ENCODE results near the gene H19. TPM values are rescaled to one million over a fixed set of nuclear protein-coding genes. Genes with fewer than 3 reads are reported as not detected.

The H19 gene
- polyA plus RNA-seq, 1 of the 3 experiments (the other 2 are of a cell fraction), result 3.7 TPM

DNA sequence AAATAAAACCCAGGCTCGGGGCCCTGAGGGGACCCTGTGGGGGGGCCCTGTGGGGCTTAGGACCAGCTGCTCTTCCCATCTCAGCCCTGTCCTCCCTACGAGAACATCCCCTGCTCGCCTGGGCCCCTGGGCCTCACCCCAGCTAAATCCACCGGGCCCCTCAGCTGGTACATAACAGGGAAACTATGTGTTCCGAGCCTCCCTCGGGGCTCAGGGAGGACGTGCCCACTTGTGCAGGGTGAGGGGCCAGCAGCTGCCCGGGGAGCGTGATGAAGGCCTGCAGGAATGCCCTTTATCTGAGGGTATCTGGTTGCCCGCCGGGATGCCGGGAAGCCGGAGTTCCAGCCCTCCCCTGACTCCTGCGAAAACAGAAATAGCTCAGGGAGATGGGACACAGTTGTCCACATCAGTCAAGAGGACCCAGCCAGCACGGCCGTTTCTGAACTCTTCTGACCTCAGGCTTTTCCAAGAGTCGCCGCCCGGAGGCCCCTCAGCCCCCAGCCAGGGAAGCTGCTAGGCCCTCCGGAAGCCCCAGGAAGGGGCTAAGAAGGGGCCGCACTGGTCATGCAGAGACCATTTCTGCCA is 29.9 kb downstream of the H19 start (continued):
- TF ChIP-seq FOXJ3 (CRISPR knock-in tag; IDR thresholded peaks at IDR 0.05) (no peak), FOSL2 (IDR thresholded peaks at IDR 0.05; ENCODE audit: borderline replicate concordance, low read depth) (no peak), ELF1 (IDR thresholded peaks at IDR 0.05) (no peak)

DNA sequence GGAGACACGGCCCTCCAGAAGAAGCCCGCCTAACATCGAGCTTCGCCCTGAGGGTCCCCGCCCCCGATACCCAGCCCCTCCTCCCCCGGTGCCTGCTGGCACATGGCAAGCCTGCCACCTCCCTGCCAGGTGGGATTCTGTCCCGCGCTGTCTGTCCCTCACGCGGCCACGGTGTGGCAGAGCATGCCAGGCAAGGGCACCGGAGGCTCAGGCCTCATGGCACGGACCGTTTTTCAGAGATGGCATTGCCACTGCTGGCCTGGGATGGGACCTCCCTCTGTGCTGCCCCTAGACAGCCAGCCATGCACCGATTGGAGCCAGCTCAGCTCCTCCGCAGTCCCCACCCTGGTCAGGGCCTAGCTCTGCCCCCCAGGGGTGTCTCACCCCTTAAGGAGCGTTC is 31.1 kb downstream of the H19 start:
- Histone ChIP-seq H3K4me1 (ENCODE audit: control insufficient read depth in 1 of 2, insufficient read depth in 2 of 2, low read depth in 1 of 2, low read length in 1 of 2) (no peaks in the 10 kb centered on the region), H3K27me3 (ENCODE audit: insufficient read depth) (no peaks in the 10 kb centered on the region), H3K36me3 (replicated peaks in 1 of 2; ENCODE audit: control insufficient read depth in 1 of 2, insufficient read depth in 2 of 2, low read length in 1 of 2) (no peaks in the 10 kb centered on the region), H3K9me3 (no peaks in the 10 kb centered on the region), H3K4me2 (no peak overlapping the region), H4K20me1 (ENCODE audit: insufficient read depth) (no peaks in the 10 kb centered on the region), H3F3A (replicated peaks; ENCODE audit: insufficient read depth) (no peaks in the 10 kb centered on the region), H3K4me3 (ENCODE audit: low read depth in 2 of 2, low read length in 1 of 2) (no peak overlapping the region), H3K9ac (no peak overlapping the region), H3K27ac (ENCODE audit: low read depth in 2 of 2, low read length in 1 of 2) (no peak overlapping the region), H3K9me2 (no peaks in the 10 kb centered on the region), H3K79me2 (ENCODE audit: insufficient read depth) (no peaks in the 10 kb centered on the region), H2AFZ (ENCODE audit: low read depth) (no peak overlapping the region)
- CTCF ChIA-PET, result interaction anchor here (0.6 to 4.3 kb wide), 12 partner anchors 11 to 327 kb away, joined by 3 to 33 read pairs (median 5); partner anchors contain the start of genes H19, MRPL23, SYT8 and TH
- WGBS (ENCODE audit: low lambda C conversion rate), result no CpG with 5 or more reads among the region's 18 CpGs
- no peak for DNase-seq
- no peak for TF ChIP-seq SMC3 (IDR thresholded peaks at IDR 0.05; ENCODE audit: low read depth, low read length)
- TF ChIP-seq TAF1 (IDR thresholded peaks at IDR 0.05; ENCODE audit: borderline replicate concordance, low read depth, low read length), result no peak
- TF ChIP-seq, protein P1, sequence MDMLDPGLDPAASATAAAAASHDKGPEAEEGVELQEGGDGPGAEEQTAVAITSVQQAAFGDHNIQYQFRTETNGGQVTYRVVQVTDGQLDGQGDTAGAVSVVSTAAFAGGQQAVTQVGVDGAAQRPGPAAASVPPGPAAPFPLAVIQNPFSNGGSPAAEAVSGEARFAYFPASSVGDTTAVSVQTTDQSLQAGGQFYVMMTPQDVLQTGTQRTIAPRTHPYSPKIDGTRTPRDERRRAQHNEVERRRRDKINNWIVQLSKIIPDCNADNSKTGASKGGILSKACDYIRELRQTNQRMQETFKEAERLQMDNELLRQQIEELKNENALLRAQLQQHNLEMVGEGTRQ (IDR thresholded peaks at IDR 0.05; ENCODE audit: borderline replicate concordance, low read depth, low read length), result no peak
- no peak for TF ChIP-seq RAD21 (IDR thresholded peaks at IDR 0.05; ENCODE audit: low read length)
- no peak for TF ChIP-seq GATA2 (CRISPR knock-in tag; IDR thresholded peaks at IDR 0.05)
- no peak for TF ChIP-seq NRF1 (IDR thresholded peaks at IDR 0.05; ENCODE audit: low read depth, low read length)
- no peak for TF ChIP-seq ELF1 (IDR thresholded peaks at IDR 0.05)
- POLR2A ChIA-PET, result interaction anchor here (1.1 to 2.2 kb wide), 4 partner anchors 10 to 31 kb away, joined by 3 to 7 read pairs (median 5); partner anchors contain the start of gene H19

DNA sequence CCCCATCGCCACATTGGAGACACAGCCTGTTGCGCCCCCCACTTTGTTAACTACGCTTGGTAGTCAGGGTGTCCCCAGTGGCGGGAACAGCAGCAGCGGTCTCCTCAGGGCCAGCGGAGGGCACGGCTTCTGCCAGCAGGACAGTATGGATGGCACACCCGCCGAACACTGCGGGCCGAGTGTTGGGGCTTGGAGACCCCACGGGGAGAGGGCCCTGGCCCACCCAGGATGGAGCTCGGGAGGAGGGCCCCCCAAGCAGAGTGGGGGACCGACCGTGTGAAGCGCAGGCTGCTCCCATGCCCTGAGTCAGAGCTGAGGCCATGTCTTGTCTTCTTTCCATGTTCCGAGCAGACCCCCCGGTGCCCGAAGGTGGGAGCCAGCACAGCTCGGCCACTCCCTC is 32.7 kb downstream of the H19 start:
- Histone ChIP-seq H3K27me3 (ENCODE audit: insufficient read depth) (no peaks in the 10 kb centered on the region), H3K79me2 (ENCODE audit: insufficient read depth) (no peaks in the 10 kb centered on the region), H3K36me3 (replicated peaks in 1 of 2; ENCODE audit: control insufficient read depth in 1 of 2, insufficient read depth in 2 of 2, low read length in 1 of 2) (no peaks in the 10 kb centered on the region), H2AFZ (ENCODE audit: low read depth) (no peak overlapping the region), H3K27ac (ENCODE audit: low read depth in 2 of 2, low read length in 1 of 2) (no peak overlapping the region), H4K20me1 (ENCODE audit: insufficient read depth) (no peaks in the 10 kb centered on the region), H3K9me3 (no peaks in the 10 kb centered on the region), H3F3A (replicated peaks; ENCODE audit: insufficient read depth) (no peaks in the 10 kb centered on the region), H3K4me3 (ENCODE audit: low read depth in 2 of 2, low read length in 1 of 2) (no peak overlapping the region), H3K4me2 (no peak overlapping the region), H3K9me2 (no peaks in the 10 kb centered on the region), H3K4me1 (ENCODE audit: control insufficient read depth in 1 of 2, insufficient read depth in 2 of 2, low read depth in 1 of 2, low read length in 1 of 2) (no peaks in the 10 kb centered on the region), H3K9ac (no peak overlapping the region)
- WGBS (ENCODE audit: low lambda C conversion rate), result no CpG with 5 or more reads among the region's 20 CpGs
- DNase-seq, result no peak
- ChIA-PET CTCF (interaction anchor here (0.7 to 3.4 kb wide), 3 partner anchors 10 to 186 kb away, joined by 3 to 22 read pairs (median 3); no protein-coding TSS in a partner anchor), POLR2A (interaction anchor here (2.2 kb wide), 1 partner anchor 9 kb away, joined by 7 read pairs; no protein-coding TSS in a partner anchor)
- TF ChIP-seq, protein P2, sequence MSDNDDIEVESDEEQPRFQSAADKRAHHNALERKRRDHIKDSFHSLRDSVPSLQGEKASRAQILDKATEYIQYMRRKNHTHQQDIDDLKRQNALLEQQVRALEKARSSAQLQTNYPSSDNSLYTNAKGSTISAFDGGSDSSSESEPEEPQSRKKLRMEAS (IDR thresholded peaks at IDR 0.05; ENCODE audit: low read depth), result no peak
- TF ChIP-seq RFX5 (IDR thresholded peaks at IDR 0.05; ENCODE audit: low read length), result no peak
- no peak for TF ChIP-seq RCOR1 (IDR thresholded peaks at IDR 0.05; ENCODE audit: low read length)
- no peak for TF ChIP-seq RXRA (IDR thresholded peaks at IDR 0.05; ENCODE audit: borderline replicate concordance, low read depth)
- no peak for TF ChIP-seq EP300 (IDR thresholded peaks at IDR 0.05; ENCODE audit: borderline replicate concordance in 1 of 2, low read depth in 1 of 2, low read length in 1 of 2)
- TF ChIP-seq, protein P3, sequence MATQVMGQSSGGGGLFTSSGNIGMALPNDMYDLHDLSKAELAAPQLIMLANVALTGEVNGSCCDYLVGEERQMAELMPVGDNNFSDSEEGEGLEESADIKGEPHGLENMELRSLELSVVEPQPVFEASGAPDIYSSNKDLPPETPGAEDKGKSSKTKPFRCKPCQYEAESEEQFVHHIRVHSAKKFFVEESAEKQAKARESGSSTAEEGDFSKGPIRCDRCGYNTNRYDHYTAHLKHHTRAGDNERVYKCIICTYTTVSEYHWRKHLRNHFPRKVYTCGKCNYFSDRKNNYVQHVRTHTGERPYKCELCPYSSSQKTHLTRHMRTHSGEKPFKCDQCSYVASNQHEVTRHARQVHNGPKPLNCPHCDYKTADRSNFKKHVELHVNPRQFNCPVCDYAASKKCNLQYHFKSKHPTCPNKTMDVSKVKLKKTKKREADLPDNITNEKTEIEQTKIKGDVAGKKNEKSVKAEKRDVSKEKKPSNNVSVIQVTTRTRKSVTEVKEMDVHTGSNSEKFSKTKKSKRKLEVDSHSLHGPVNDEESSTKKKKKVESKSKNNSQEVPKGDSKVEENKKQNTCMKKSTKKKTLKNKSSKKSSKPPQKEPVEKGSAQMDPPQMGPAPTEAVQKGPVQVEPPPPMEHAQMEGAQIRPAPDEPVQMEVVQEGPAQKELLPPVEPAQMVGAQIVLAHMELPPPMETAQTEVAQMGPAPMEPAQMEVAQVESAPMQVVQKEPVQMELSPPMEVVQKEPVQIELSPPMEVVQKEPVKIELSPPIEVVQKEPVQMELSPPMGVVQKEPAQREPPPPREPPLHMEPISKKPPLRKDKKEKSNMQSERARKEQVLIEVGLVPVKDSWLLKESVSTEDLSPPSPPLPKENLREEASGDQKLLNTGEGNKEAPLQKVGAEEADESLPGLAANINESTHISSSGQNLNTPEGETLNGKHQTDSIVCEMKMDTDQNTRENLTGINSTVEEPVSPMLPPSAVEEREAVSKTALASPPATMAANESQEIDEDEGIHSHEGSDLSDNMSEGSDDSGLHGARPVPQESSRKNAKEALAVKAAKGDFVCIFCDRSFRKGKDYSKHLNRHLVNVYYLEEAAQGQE (IDR thresholded peaks at IDR 0.05; ENCODE audit: low read depth, low read length), result no peak
- no peak for TF ChIP-seq RAD21 (IDR thresholded peaks at IDR 0.05; ENCODE audit: low read length)
- no peak for TF ChIP-seq MEF2A (IDR thresholded peaks at IDR 0.05; ENCODE audit: borderline replicate concordance, low read depth)
- TF ChIP-seq TAF1 (IDR thresholded peaks at IDR 0.05; ENCODE audit: borderline replicate concordance, low read depth, low read length), result no peak
- TF ChIP-seq, protein P4, sequence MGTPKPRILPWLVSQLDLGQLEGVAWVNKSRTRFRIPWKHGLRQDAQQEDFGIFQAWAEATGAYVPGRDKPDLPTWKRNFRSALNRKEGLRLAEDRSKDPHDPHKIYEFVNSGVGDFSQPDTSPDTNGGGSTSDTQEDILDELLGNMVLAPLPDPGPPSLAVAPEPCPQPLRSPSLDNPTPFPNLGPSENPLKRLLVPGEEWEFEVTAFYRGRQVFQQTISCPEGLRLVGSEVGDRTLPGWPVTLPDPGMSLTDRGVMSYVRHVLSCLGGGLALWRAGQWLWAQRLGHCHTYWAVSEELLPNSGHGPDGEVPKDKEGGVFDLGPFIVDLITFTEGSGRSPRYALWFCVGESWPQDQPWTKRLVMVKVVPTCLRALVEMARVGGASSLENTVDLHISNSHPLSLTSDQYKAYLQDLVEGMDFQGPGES (IDR thresholded peaks at IDR 0.05; ENCODE audit: low read depth, low read length), result no peak
- no peak for TF ChIP-seq CHD2 (IDR thresholded peaks at IDR 0.05; ENCODE audit: low read length, partially characterized antibody)
- no peak for TF ChIP-seq GATA2 (CRISPR knock-in tag; IDR thresholded peaks at IDR 0.05)
- TF ChIP-seq FOXJ3 (CRISPR knock-in tag; IDR thresholded peaks at IDR 0.05), result no peak
- TF ChIP-seq SIN3A (IDR thresholded peaks at IDR 0.05; ENCODE audit: borderline replicate concordance, low read depth, low read length), result no peak
- TF ChIP-seq NRF1 (IDR thresholded peaks at IDR 0.05; ENCODE audit: low read depth, low read length), result no peak
- no peak for TF ChIP-seq ELF1 (IDR thresholded peaks at IDR 0.05)
